ENCODE data around the gene KLF13.

Gene KLF13

GRCh38 chr15:31307270-31308184 lies 19.1 kb upstream of the KLF13 start:
- in situ Hi-C loops (cut with MboI; ENCODE audit: low pct_unique_long_range_greater_than_20kb, low sequenced_read_pairs, unreplicated experiment) = no loop called here
- no peak for TF ChIP-seq CTCF (IDR thresholded peaks at IDR 0.05; ENCODE audit: extremely low read depth, insufficient read depth, missing control alignments)
- DNase-seq (ENCODE audit: low spot score) = no peak

GRCh38 chr15:31308185-31308639 lies 18.4 kb upstream of the KLF13 start:
- in situ Hi-C loops (cut with MboI; ENCODE audit: low pct_unique_long_range_greater_than_20kb, low sequenced_read_pairs, unreplicated experiment) = no loop called here
- no peak for TF ChIP-seq CTCF (IDR thresholded peaks at IDR 0.05; ENCODE audit: extremely low read depth, insufficient read depth, missing control alignments)
- DNase-seq (ENCODE audit: low spot score) = peak; percentile 80

- TF ChIP-seq CTCF (IDR thresholded peaks at IDR 0.05; ENCODE audit: extremely low read depth, insufficient read depth, missing control alignments) = no peak
- in situ Hi-C loops (cut with MboI; ENCODE audit: low pct_unique_long_range_greater_than_20kb, low sequenced_read_pairs, unreplicated experiment) = no loop called here
- no peak for DNase-seq (ENCODE audit: low spot score)
These were observed 16.6 kb upstream of the KLF13 start for GRCh38 chr15:31309893-31310606.

GRCh38 chr15:31311735-31312619 lies 14.7 kb upstream of the KLF13 start:
- TF ChIP-seq CTCF (IDR thresholded peaks at IDR 0.05; ENCODE audit: extremely low read depth, insufficient read depth, missing control alignments) = no peak
- no peak for DNase-seq (ENCODE audit: low spot score)
- in situ Hi-C loops (cut with MboI; ENCODE audit: low pct_unique_long_range_greater_than_20kb, low sequenced_read_pairs, unreplicated experiment) = no loop called here

GRCh38 chr15:31313223-31313622 lies 13.4 kb upstream of the KLF13 start:
- in situ Hi-C loops (cut with MboI; ENCODE audit: low pct_unique_long_range_greater_than_20kb, low sequenced_read_pairs, unreplicated experiment) = no loop called here
- TF ChIP-seq CTCF (IDR thresholded peaks at IDR 0.05; ENCODE audit: extremely low read depth, insufficient read depth, missing control alignments) = no peak
- DNase-seq (ENCODE audit: low spot score) = no peak

GRCh38 chr15:31314380-31314779 lies 12.3 kb upstream of the KLF13 start:
- in situ Hi-C loops (cut with MboI; ENCODE audit: low pct_unique_long_range_greater_than_20kb, low sequenced_read_pairs, unreplicated experiment) = no loop called here
- TF ChIP-seq CTCF (IDR thresholded peaks at IDR 0.05; ENCODE audit: extremely low read depth, insufficient read depth, missing control alignments) = no peak
- DNase-seq (ENCODE audit: low spot score) = no peak

All from GM13977 (cell line).